PC-3 (cell line): ENCODE results near the gene SMYD3.
"Not testable (repeated sequence)": the region's sequence is repeated elsewhere in the genome, so short reads cannot be mapped to it uniquely, and the experiment has no call there.

Source experiments
- CTCF ChIP-seq: fragments of 300-600 bp; sonication (generic); conservative IDR thresholded peaks from 2 replicates; pipeline ENCODE4 v1.5.1; 2017; ENCODE audit warnings: antibody characterized with exemption, low read depth, mild to moderate bottlenecking, low read length
- EZH2phosphoT487 ChIP-seq: fragments of 300-600 bp; sonication (generic); IDR thresholded peaks from 2 replicates; pipeline ENCODE4 v1.6.1; 2018; ENCODE audit warnings: mild to moderate bottlenecking, antibody characterized with exemption, low read length, borderline replicate concordance

GRCh38 chr1:245818363-245818762, 688.7 kb downstream of the SMYD3 start:
- not testable (repeated sequence) for TF ChIP-seq CTCF, EZH2phosphoT487
